CMK (cell line): Measurements from ENCODE around the gene MAG.
A peak's percentile ranks its signal among the peaks of the same experiment; 100 is the strongest.

Experiments
- DNase-seq: peaks from one replicate; pipeline ENCODE4 v3.0.0-alpha.2; 2010; ENCODE audit warnings: low read depth

MAG gene

DNA sequence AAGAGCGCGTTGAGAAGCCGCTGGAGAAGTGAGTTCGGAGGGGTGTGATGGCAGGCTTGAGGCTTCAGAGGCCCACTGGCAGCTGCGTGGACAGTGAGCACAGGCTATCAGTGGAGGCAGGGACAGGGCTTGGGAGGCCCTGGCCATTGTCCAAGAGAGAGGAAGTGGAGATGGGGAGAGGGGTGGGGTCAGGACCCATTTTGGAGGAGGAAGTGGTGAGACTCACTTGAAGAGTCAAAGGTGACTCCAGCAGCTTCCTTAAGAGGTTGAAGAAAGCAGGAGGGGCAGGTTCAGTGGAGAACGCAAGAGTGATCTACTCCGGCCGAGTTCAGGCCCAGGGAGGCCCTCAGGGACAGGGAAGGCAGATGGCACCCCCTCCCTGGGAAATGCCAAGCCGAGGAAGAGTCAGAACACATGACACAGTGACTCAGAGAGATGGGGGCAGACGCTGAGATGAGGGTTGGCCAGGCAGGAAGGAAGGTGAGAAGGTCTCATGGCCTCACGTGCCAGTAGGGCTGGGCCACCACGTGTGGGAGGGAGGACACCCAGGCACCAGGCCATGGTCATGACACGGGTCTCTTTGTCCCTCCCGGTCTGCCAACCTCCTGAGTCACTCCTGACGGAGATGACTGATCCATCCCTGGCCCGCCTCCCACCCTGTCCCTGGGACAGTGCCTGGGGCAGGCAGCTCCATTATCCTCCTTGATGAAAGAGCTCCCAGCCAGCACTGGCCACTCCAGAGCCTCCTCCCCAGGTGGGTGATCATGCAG is 26.9 kb downstream of the MAG start:
- peak; percentile 53 for DNase-seq

DNA sequence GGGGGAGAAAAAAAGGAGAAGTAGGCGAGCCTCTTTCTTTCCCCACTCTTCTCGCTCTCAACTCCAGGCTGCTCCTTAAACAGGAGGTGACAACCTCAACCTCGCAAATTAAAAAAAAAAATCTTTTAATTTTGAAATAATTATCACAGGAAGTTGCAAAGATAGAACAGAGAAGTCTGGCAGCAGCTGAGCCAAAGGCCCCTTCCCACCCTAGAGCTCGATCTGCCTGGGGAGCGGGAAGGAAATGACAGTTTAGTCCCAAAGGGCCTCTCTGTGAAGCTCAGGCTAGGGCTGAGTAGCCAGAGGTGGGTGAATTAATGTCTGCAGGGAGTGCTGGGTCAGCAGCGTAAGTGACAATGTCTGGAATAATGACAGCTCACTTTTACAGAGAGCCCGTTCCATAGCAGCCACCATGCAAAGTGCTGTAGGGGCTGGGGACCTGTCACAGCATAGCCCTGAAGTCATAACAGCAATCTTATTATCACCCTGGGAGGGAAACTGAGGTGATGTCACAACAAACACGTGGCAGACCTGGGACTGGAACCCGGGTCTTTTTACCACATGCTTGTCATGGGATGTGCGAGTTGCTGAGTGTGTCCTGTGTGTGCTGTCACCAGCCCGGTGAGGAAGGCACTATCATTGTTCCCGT is 28.2 kb downstream of the MAG start:
- no peak for DNase-seq

DNA sequence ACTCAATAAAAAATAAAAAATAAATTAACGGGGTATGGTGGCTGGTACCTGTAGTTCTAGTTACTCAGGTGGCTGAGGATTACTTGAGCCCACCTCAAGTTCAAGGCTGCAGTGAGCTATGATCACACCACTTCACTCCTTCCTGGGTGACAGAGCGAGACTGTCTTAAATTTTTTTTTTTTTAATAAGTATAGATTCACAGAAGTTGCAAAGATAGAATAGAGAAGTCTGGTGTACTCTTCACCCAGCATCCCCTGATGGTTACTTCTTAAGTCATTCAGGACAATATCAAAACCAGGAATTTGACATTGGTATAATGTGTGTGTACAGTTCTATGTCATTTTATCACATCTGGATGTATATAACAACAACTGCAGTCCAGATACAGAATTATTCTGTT is 29.3 kb downstream of the MAG start:
- DNase-seq: no peak

DNA sequence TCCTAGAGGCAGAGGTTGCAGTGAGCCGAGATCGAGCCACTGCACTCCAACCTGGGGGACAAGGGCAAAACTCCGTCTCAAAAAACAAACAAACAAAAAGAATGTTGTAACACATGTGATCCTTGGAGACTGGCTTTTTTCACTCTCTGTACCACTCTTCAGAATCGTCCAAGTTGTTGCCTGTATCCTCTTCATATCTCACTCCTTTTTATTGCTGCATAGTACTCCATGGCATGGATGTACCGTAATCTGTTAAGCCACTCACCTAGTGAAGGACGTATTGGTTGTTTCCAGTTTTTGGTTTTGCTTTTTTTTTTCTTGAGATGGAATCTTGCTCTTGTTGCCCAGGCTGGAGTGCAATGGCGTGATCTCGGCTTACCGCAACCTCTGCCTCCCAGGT is 30.1 kb downstream of the MAG start:
- no peak for DNase-seq

DNA sequence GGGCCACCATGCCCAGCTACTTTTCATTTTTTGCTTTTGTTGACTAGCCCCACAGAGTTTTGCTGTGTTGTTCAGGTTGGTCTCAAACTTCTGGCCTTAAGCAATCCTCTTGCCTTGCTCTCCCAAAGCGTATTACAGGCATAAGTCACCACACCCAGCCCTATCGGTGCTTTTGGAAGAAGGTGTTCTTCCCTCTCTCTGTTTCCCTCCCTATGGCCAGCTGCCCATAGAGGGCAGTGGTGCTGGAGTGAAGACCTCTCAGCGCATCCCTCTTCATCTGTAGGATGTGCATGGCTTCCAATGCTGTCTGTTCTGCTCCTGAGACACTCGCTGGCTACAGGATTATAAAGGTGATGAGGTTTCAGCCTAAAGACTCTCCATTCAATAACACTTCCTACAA is 35.7 kb downstream of the MAG start:
- no peak for DNase-seq

DNA sequence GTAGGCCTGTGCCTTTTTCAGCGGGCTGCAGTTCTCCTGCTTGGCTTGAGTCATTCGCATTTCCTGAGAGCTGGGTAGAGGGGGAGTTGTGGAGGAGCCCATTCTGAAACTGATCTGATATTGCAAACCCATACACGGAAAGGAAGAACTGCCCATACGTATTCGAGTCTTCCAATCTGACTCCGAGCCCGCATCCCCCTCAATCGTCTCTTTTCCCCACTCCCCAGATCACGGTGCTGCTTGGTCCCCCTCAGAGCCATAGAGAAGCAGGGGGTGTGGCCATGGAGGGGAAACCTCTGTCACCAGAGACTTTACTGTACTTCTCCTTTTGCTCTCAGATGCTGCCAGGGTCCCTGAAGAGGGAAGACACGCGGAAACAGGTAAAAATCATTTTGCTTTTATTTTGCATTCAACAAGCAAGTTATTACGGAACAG is 36.9 kb downstream of the MAG start, which contains the start of gene CD22:
Gene CD22 (plus strand): TSS at position 337 of the 435 bp plus-strand sequence. CDS start 2,854 bp downstream, outside the sequence.
- DNase-seq: no peak

DNA sequence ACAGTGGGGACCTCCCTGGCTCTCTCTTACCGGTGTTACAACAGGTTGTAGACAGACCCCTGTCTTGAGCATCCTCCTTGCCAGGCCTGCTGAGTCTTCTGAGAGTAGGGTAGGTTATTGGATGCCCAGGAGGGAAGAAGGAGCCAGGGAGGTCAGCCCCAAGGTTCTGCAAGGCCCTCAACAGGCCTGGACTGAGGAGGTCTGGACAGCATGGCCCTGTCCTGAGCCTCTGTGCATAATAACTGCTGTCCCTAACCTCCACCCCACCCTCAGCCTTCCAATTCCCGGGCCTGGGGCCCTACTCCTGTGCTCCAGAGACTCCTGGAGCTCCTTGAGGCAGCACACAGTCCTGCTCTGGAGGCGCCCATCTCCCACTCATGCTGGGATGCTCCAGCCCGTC is 37.4 kb downstream of the MAG start:
- no peak for DNase-seq

DNA sequence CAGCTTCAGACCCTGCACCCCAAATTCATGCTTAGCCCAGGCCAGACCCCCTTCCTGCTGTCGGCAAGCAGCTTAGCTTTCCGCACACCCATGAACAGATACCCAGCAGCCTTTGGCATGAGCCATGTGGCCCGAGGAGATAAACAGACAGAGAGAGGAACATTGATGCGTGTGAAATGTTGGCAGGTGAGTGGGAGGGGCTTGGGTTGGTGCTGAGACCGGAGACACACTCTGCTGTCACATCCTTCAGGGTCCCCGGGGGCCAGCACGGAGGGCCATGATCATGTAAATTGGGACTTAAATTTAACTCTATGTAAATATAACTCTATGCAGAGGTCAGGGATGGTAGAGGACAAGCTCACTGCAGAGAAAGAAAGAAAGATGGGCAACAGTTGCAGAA is 38.5 kb downstream of the MAG start:
- DNase-seq: no peak

DNA sequence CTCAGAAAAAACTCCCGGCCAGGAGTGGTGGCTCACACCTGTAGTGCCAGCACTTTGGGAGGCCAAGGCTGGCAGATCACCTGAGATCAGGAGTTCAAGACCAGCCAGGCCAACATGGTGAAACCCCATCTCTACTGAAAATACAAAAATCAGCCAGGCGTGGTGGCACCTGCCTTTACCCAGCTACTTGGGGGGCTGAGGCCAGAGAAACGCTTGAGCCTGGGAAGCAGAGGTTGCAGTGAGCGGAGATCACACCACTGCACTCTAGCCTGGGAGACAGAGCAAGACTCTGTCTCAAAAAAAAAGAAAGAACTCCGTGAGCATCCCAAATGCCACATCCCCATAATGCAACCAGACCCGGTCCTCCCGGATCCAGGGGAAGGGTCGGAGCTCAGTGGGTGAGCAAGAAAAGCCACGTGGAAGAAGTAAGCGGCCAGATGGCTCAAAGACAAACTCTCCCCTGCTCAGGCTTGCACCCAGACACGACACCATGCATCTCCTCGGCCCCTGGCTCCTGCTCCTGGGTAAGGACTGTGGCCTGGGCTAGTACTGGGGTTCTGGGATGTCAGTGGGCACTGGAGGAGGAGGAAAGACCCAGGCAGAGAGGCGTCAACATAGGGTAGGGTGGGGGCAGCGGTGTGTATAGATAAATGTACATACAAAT is 39.7 kb downstream of the MAG start:
- DNase-seq: no peak

DNA sequence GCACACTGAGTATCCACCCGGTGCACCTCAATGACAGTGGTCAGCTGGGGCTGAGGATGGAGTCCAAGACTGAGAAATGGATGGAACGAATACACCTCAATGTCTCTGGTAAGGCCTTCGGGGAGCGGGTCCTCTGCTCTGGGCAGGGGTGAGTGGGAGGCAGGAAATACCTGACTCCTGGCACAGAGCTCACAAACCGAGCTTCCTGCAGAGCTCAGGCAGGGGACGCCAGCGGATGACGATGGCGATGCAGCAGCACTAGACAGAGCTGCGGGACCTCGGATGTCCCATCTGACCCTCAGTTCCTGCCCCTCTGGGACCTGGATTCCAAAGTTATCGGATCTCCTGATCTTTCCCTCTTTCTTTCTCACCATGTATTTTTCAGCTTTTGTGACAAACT is 40.9 kb downstream of the MAG start:
- no peak for DNase-seq

DNA sequence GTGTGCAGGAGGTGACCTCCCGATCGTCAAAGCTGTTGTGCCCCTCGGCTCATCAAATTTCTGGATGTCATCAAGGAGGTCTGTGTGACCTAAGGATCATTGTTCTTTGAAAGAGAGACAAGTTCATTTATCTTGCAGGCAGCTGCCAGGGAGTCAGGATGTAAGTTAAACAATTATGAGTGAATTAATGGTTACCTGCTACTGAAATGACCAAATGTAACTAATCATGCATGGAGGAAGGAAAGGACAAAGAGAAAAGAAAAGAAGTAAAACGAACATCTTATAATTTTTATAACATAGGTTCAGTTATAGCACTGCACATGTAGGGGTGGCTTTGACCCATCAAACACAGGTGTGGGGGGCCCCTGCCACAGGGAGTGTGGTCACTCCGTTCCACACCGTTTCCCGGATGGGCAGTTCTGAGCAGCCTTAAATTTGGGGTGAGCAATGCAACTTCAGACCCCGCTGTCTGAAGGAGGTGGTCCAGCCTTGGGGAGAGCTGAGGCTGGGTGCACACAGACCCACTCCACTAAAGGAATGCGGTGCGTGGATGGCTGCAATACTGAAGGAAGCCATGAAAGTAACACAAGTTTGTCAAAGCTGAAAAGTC is 42.3 kb downstream of the MAG start:
- no peak for DNase-seq

DNA sequence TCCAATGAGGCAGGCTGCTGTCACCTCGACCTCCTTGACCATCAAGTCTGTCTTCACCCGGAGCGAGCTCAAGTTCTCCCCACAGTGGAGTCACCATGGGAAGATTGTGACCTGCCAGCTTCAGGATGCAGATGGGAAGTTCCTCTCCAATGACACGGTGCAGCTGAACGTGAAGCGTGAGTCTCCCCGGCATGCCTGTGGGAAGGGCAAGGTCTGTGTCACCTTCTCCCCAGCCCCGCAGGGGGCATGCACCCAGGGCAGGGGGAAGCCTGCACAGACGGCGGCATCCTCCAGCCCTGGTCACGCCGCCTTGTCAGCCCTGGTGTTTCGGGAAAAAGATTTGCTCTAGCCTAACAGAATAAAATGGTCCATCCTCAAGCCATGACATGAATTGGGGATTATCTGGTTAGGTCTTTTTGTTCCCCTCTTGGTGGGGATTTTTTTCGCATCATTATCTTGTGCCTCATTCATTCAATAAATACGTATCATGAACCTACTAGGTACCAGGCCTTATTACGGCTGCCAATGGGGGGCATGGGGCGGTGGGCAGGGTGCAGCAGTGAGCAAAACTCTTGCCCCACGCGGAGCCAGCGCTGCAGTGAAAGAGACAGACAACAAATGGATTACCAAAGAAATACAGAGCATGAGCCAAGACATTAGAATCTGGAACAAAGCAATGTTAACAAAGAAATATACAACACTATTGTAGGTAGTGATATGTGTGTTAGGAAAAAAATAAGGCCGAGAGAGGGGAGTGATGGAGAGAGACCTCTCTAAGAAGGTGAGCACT is 44.4 kb downstream of the MAG start:
- DNase-seq: no peak

DNA sequence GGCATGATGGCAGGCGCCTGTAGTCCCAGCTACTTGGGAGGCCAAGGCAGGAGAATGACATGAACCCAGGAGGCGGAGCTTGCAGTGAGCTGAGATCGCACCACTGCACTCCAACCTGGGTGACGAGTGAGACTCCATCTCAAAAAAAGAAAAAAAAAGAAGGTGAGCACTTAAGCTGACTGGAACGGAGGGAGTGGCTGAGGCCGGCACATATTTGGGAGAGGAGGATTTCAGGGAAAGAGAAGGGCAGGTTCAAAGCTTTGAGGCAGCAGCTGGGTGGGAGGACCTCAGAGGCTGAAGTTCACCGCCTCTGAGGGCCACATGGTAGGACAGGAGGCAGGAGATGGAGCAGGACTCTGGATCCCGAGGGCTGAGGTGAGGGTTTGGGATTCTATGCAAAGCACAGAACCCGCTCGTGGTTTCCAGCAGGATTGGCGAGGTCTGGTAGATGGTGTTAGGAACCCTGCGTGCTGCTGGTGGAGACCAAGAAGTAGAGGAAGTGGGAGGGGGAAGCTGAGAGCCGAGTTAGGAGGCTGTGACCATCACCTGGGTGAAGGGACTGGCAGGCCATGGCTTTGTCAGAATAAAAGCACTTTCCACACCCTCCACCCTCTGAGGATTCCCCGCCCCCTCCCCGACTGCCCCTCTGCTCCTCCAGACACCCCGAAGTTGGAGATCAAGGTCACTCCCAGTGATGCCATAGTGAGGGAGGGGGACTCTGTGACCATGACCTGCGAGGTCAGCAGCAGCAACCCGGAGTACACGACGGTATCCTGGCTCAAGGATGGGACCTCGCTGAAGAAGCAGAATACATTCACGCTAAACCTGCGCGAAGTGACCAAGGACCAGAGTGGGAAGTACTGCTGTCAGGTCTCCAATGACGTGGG is 45.4 kb downstream of the MAG start:
- DNase-seq: no peak

DNA sequence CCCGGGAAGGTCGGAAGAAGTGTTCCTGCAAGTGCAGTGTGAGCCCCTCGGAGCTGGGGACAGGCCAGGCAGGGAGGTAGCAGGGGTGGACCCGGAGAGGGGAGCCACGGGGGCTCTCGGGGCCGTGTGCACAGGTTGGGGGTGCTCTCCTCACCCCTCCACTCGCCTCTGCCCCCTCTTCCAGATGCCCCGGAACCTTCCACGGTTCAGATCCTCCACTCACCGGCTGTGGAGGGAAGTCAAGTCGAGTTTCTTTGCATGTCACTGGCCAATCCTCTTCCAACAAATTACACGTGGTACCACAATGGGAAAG is 46.0 kb downstream of the MAG start:
- DNase-seq: no peak

DNA sequence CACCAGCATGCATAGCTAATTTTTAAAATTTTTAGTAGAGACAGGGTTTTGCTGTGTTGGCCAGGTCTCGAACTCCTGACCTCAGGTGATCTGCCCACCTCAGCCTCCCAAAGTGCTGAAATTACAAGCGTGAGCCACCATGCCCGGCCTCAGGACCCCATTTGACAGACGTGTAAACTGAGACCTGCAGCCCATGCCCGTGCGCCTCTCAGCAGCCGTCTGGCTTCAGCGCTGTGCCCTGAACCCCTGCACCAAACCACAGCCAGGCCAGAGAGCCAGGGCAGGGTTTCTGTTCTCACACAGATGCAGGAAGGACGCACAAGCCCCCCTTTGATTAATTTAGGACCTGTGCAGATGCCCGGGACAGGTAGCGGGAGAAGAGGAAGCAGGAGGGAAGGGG is 48.5 kb downstream of the MAG start:
- DNase-seq: no peak

DNA sequence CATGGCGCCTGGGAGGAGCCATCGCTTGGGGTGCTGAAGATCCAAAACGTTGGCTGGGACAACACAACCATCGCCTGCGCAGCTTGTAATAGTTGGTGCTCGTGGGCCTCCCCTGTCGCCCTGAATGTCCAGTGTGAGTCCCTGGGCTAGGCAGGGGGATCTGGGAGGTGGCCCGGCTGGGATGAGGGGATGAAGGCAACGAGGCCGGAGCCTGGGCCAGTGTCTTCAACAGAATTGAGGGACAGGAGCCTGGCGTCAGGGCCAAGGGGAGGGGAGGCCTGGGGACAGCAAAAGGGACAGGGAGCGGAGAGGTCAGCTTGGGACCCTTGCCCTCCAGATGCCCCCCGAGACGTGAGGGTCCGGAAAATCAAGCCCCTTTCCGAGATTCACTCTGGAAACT is 49.0 kb downstream of the MAG start:
- DNase-seq: no peak

DNA sequence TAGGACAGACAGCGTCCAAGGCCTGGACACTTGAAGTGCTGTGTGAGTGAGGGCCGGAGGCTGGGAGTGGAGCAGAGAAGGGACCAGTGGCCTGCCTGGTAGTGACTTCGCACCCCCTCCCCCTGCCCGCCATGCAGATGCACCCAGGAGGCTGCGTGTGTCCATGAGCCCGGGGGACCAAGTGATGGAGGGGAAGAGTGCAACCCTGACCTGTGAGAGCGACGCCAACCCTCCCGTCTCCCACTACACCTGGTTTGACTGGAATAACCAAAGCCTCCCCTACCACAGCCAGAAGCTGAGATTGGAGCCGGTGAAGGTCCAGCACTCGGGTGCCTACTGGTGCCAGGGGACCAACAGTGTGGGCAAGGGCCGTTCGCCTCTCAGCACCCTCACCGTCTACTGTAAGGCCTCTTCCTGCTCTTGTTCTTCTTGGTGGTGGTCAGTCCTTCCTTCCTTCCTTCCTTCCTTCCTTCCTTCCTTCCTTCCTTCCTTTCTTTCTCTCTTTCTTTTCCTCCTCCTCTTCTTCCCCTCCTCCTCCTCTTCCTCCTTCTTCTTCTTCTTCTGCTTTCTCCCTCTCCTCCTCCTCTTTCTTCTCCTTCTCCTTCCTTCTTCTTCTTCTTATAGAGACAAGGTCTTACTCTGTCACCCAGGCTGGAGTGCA is 49.7 kb downstream of the MAG start:
- no peak for DNase-seq

DNA sequence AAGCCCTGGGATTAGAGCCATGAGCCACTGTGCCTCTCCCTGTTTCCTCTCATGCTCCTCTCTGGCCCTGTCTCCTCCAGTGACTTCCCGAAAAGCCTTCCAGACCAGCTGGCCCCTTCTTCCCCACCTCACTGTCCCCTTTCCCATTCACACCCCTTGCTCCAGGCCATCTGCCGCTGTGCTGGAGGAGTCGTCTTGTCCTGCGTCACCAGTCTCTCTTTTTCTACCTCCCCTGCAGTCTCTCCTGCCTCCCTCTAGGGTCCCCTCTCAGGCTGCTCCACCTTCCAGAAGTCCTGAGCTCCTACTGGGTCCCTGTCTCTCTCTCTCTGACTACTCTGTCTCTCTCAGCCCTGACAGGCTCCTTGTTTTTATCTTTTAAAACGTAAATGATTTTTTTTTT is 50.5 kb downstream of the MAG start:
- no peak for DNase-seq

DNA sequence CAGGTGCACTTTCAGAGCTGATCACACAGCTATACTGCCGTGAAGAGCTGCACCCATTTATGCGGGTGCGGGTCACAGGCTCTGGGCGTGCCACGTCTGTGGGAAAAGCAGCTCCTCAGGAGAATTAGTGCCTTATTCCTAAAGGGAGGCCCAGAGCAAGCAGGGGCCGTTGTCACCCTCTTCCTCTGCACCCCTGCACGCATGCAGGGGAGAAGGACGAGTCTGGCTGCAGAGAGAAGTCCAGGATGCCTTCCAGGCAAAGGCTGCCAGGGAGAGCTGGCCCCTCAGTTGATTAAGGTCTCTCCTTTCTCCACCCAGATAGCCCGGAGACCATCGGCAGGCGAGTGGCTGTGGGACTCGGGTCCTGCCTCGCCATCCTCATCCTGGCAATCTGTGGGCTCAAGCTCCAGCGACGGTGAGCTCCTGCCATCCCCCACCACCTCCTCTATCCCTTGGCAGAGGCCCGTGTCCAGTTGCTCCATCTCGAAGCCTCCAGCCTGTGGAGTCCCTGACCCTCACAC is 52.6 kb downstream of the MAG start:
- no peak for DNase-seq

DNA sequence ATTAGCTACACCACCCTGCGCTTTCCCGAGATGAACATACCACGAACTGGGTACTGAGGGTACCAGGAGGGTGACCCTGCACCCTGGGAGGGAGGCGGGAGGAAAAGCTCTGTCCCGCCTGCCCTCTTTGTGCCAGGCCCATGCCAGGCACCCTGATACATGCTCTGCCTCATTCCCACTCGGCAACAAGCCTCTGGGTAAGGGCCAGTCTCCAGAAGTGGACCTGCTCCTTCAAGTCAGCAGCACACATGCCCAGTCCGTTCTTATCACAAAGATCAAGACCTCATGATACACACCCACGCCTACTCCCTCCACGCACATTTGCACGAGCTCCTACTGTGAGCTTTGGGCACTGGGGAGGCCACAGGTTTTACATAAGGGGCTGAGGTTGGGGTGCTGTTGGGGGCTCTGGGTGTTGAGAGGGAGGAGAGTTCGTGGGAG is 53.7 kb downstream of the MAG start:
- DNase-seq: no peak
